ENCODE measurements around the gene MAGOHB. TPM values are rescaled to one million over a fixed set of nuclear protein-coding genes. Genes with fewer than 3 reads are reported as not detected.

The MAGOHB gene
- total and polyA plus RNA-seq, 10 of the 15 experiments (the other 5 are each of a cell fraction or from before 2014, with no cell fraction given) = 30.6 to 217 (median 55.2) TPM

DNA sequence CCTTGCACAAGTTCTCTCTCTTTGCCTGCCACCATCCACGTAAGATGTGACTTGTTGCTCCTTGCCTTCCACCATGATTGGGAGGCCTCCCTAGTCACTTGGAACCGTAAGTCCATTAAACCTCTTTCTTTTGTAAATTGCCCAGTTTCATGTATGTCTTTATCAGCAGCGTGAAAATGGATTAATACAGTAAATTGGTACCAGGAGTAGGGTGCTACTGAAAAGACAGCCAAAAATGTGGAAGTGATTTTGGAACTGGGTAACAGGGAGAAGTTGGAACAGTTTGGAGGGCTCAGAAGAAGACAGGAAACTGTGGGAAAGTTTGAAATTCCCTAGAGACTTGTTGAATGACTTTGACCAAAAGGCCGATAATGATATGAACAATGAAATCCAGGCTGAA, 32.5 kb upstream of the MAGOHB start:
- FAIRE-seq = no peak
- TF ChIP-seq TARDBP (IDR thresholded peaks at IDR 0.05; ENCODE audit: borderline replicate concordance) = no peak
- no peak for TF ChIP-seq KDM1A (IDR thresholded peaks at IDR 0.05; ENCODE audit: borderline replicate concordance)
- no peak for TF ChIP-seq NFIC (IDR thresholded peaks at IDR 0.05; ENCODE audit: low read depth, low read length)
- TF ChIP-seq CREM (IDR thresholded peaks at IDR 0.05; ENCODE audit: low read depth) = no peak
- TF ChIP-seq, protein P1, sequence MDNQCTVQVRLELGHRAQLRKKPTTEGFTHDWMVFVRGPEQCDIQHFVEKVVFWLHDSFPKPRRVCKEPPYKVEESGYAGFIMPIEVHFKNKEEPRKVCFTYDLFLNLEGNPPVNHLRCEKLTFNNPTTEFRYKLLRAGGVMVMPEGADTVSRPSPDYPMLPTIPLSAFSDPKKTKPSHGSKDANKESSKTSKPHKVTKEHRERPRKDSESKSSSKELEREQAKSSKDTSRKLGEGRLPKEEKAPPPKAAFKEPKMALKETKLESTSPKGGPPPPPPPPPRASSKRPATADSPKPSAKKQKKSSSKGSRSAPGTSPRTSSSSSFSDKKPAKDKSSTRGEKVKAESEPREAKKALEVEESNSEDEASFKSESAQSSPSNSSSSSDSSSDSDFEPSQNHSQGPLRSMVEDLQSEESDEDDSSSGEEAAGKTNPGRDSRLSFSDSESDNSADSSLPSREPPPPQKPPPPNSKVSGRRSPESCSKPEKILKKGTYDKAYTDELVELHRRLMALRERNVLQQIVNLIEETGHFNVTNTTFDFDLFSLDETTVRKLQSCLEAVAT (IDR thresholded peaks at IDR 0.05) = no peak
- TF ChIP-seq KAT2A (conservative IDR thresholded peaks at IDR 0.05; ENCODE audit: control insufficient read depth, low read depth, low read length) = no peak
- TF ChIP-seq ZNF622 (IDR thresholded peaks at IDR 0.05) = no peak

More for the DNA sequence above, 32.5 kb upstream of the MAGOHB start:
- no peaks in the 10 kb centered on the region for H3K79me2 ChIP-seq (ENCODE audit: control insufficient read depth, insufficient read depth, low read length)
- intact Hi-C loops (cut with micrococcal nuclease; ENCODE audit: unreplicated experiment) (no loop called here), in situ Hi-C loops (cut with MboI) (loop anchor here (25.0 kb wide), 1 partner anchor 109 kb away; no protein-coding TSS in a partner anchor)
- DNase-seq (ENCODE audit: low read depth, low spot score) = no peak
- H3K27ac ChIP-seq (ENCODE audit: control insufficient read depth, insufficient read depth) = no peak overlapping the region
- no peak overlapping the region for H3K4me3 ChIP-seq
- no TSS peak for BruUV-seq (replicated peaks)
- no peaks in the 10 kb centered on the region for H4K20me1 ChIP-seq (ENCODE audit: control insufficient read depth, insufficient read depth)
- no peak overlapping the region for H2AFZ ChIP-seq (ENCODE audit: control insufficient read depth, low read depth, low read length)
- H3K27me3 ChIP-seq (replicated peaks in 1 of 2; ENCODE audit: control insufficient read depth in 2 of 2, insufficient read depth in 2 of 2, low read length in 1 of 2) = no peaks in the 10 kb centered on the region; a peak in 1 of 4 replicates
- RAD21 ChIA-PET (ENCODE audit: unreplicated experiment) = no interaction called here
- peaks cover 2% of the 10 kb centered on the region; the same call in 2 of the 3 replicates for H3K9me3 ChIP-seq (replicated peaks; ENCODE audit: control insufficient read depth, insufficient read depth, low read length)
- H3K9ac ChIP-seq (ENCODE audit: control insufficient read depth, insufficient read depth, low read length) = no peak overlapping the region
- SMC1A ChIA-PET (ENCODE audit: uncharacterized antibody, unreplicated experiment) = no interaction called here
- POLR2A ChIA-PET = no interaction called here
- WGBS (ENCODE audit: insufficient coverage, insufficient replicate concordance, low lambda C conversion rate, missing lambda C conversion rate) = 22% methylated on average over 4 of the region's 4 CpGs
- H3K36me3 ChIP-seq (ENCODE audit: control insufficient read depth in 2 of 2, insufficient read depth in 2 of 2, low read length in 1 of 2) = no peaks in the 10 kb centered on the region
- H3K4me2 ChIP-seq (ENCODE audit: control insufficient read depth, insufficient read depth) = no peak overlapping the region
- no peak for ATAC-seq
- CTCF ChIA-PET = no interaction called here
- H3K4me1 ChIP-seq (ENCODE audit: control insufficient read depth, insufficient read depth, low read length) = no peaks in the 10 kb centered on the region

Measured in GM12878 (cell line).